Measurements from ENCODE around the gene IL10RA. TPM values are rescaled to one million over a fixed set of nuclear protein-coding genes. Genes with fewer than 3 reads are reported as not detected.

The IL10RA gene
- total and polyA plus RNA-seq, 12 donors, result 2.7 to 50.5 (median 25.5) TPM

DNA sequence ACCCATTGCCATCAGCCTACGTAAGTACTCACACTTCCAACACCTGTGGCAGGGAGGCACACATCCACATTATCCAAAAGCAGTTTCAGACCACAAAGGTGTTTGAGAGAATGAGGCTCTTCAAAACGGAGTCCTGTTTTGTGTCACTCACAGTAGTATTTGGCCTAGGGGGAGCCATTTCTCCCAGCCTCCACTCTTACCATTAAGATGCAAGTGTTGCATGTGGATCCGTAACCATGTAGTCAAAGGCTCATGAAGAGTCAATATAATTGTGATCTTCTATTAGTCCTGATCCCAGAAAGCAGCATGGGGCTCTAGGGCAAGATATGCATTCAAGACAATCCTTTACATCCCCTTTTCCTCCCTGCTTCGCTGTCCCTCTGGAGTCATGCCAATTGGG is 41.5 kb downstream of the IL10RA start:
- Histone ChIP-seq H3K9me3 (replicated peaks in 1 of 3) (no peaks in the 10 kb centered on the region), H3K36me3 (replicated peaks in 1 of 2) (no peaks in the 10 kb centered on the region), H3K4me1 (replicated peaks in 1 of 2) (no peaks in the 10 kb centered on the region), H3K27ac (no peak overlapping the region), H3K27me3 (no peaks in the 10 kb centered on the region), H3K4me3 (no peak overlapping the region)
- 76 to 82% (median 81%) methylated on average over 4 of the region's 4 CpGs for WGBS, 4 donors
- intact Hi-C loops (cut with DNase I), result no loop called here
- DNase-seq, result no peak
- TF ChIP-seq, protein P1, sequence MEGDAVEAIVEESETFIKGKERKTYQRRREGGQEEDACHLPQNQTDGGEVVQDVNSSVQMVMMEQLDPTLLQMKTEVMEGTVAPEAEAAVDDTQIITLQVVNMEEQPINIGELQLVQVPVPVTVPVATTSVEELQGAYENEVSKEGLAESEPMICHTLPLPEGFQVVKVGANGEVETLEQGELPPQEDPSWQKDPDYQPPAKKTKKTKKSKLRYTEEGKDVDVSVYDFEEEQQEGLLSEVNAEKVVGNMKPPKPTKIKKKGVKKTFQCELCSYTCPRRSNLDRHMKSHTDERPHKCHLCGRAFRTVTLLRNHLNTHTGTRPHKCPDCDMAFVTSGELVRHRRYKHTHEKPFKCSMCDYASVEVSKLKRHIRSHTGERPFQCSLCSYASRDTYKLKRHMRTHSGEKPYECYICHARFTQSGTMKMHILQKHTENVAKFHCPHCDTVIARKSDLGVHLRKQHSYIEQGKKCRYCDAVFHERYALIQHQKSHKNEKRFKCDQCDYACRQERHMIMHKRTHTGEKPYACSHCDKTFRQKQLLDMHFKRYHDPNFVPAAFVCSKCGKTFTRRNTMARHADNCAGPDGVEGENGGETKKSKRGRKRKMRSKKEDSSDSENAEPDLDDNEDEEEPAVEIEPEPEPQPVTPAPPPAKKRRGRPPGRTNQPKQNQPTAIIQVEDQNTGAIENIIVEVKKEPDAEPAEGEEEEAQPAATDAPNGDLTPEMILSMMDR (IDR thresholded peaks at IDR 0.05), result no peak
- TF ChIP-seq POLR2A (IDR thresholded peaks at IDR 0.05), result no peak

DNA sequence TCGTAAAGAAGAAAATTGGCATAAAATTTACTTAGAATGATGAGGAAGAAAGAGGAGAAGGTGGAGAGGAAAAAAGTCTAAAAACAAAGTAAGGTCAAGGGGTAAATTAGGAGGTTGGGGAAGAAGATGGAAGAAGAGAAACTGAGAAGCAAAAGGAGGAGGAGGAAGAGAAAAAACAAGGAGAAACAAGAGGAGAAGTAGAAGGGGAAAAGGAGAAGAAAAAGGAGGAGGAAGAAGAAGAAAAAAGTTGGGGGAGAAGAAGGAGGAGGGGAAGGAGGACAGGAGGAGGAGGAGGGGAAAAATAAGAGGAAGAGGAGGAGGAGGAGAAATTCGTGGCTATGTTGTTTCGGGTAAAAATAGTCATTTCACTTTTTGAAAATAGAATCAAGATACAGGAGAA is 42.4 kb downstream of the IL10RA start:
- WGBS, 4 donors, result 48 to 60% (median 49%) methylated on average over 3 of the region's 3 CpGs
- no peaks in the 10 kb centered on the region for H3K9me3 ChIP-seq (replicated peaks in 1 of 3)
- intact Hi-C loops (cut with DNase I), result no loop called here
- H3K36me3 ChIP-seq (replicated peaks in 1 of 2), result no peaks in the 10 kb centered on the region
- TF ChIP-seq POLR2A (IDR thresholded peaks at IDR 0.05), result no peak
- TF ChIP-seq, protein P1 (IDR thresholded peaks at IDR 0.05), result no peak
- no peaks in the 10 kb centered on the region for H3K27me3 ChIP-seq
- DNase-seq, result no peak
- no peak overlapping the region for H3K27ac ChIP-seq
- H3K4me3 ChIP-seq, result no peak overlapping the region
- H3K4me1 ChIP-seq (replicated peaks in 1 of 2), result no peaks in the 10 kb centered on the region

DNA sequence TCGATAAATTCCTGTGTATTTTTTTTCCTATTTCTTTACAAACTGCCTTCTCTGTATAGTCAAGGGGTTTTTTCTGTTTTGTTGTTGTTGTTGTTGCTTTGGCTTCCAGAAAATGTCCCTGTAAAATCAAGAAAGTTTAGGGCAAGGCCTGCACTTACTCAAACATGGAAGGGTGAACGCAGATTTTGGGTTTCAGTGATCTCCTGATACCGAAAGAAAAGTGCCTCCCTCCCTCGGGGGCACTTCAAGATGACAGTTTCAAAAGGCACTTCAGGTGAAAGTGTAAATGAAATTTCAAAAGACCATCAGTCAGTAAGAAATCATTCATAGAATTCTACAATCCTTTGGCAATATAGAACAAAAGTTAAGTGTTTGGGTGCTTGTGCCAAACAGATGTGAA is 47.2 kb downstream of the IL10RA start:
- intact Hi-C loops (cut with DNase I), result no loop called here
- TF ChIP-seq, protein P1 (IDR thresholded peaks at IDR 0.05), result no peak
- TF ChIP-seq POLR2A (IDR thresholded peaks at IDR 0.05), result no peak
- 81 to 82% (median 81%) methylated on average over 4 of the region's 4 CpGs for WGBS, 4 donors

DNA sequence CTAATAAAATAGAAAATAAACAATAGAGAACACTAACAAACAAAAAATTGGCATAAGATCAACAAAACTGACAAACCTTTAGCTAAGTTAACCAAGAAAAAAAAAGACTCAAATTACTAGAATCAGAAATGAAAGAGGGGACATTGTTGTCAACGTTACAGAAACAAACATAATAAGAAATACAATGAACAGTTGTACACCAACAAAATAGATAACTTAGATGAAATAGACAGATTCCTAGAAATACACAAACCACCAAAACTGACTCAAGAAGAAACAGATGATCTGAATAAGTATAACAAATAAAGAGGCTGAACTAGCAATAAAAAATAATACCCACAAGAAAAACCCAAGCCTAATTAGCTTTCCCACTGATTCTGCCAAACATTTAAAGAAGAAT is 55.9 kb downstream of the IL10RA start:
- Histone ChIP-seq H3K27ac (no peak overlapping the region), H3K27me3 (no peaks in the 10 kb centered on the region), H3K9me3 (replicated peaks in 1 of 3) (no peaks in the 10 kb centered on the region), H3K4me1 (replicated peaks in 1 of 2) (no peaks in the 10 kb centered on the region), H3K36me3 (replicated peaks in 1 of 2) (no peaks in the 10 kb centered on the region), H3K4me3 (no peak overlapping the region)
- 69 to 88% (median 75%) methylated on average over 1 of the region's 1 CpG for WGBS, 4 donors
- DNase-seq, result no peak
- intact Hi-C loops (cut with DNase I), result no loop called here
- TF ChIP-seq, protein P1 (IDR thresholded peaks at IDR 0.05), result no peak
- TF ChIP-seq POLR2A (IDR thresholded peaks at IDR 0.05), result no peak

More for the DNA sequence above, 47.2 kb downstream of the IL10RA start:
- Histone ChIP-seq H3K36me3 (replicated peaks in 1 of 2) (no peaks in the 10 kb centered on the region), H3K27ac (no peak overlapping the region), H3K4me3 (no peak overlapping the region), H3K27me3 (no peaks in the 10 kb centered on the region), H3K9me3 (replicated peaks in 1 of 3) (no peaks in the 10 kb centered on the region), H3K4me1 (replicated peaks in 1 of 2) (no peaks in the 10 kb centered on the region)
- no peak for DNase-seq

Measured in adrenal gland (tissue), 12 donors.